ENCODE results near the gene DCAF6.

The DCAF6 gene

DNA sequence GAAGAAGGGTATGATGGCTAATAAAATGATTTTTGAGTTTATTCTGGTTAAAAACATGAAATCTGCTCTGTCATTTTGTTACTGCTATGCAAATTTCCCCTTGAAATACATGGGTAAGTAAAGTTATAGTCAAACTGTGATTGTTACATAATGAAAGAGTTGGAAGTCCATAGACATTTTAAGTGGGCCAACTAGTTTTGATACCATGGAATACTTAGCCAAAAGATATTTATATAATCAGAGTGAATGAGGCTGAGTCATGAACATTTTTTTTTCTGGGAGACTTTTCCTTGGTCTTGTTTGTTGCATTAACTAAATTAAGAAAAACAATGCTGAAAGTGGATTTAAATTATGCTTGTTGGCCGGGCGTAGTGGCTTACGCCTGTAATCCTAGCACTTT is 58.6 kb downstream of the DCAF6 start:
- TF ChIP-seq, protein P1, sequence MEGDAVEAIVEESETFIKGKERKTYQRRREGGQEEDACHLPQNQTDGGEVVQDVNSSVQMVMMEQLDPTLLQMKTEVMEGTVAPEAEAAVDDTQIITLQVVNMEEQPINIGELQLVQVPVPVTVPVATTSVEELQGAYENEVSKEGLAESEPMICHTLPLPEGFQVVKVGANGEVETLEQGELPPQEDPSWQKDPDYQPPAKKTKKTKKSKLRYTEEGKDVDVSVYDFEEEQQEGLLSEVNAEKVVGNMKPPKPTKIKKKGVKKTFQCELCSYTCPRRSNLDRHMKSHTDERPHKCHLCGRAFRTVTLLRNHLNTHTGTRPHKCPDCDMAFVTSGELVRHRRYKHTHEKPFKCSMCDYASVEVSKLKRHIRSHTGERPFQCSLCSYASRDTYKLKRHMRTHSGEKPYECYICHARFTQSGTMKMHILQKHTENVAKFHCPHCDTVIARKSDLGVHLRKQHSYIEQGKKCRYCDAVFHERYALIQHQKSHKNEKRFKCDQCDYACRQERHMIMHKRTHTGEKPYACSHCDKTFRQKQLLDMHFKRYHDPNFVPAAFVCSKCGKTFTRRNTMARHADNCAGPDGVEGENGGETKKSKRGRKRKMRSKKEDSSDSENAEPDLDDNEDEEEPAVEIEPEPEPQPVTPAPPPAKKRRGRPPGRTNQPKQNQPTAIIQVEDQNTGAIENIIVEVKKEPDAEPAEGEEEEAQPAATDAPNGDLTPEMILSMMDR (IDR thresholded peaks at IDR 0.05) = no peak
- no peak for TF ChIP-seq ZFX (IDR thresholded peaks at IDR 0.05; ENCODE audit: borderline replicate concordance)
- H3K27ac ChIP-seq = no peak overlapping the region

DNA sequence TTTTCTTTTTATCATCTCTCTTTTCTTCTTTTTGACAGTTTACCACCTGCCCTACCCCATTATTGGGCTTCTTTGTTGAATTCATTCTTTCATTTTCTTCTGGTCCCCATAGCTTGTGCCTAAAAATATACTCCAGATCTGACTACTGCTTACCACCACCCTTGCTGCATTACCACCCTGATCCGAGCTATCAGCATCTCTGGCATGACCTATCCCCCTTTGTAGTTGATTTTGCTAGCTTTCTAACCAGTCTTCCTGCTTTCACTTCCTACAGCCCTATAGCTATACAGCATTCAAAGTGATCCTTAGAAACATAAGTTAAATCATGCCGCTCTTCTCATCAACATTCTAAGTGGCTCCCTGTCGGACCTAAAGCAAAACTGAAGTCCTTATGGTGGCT is 59.8 kb downstream of the DCAF6 start:
- no peak overlapping the region for H3K27ac ChIP-seq
- TF ChIP-seq, protein P1 (IDR thresholded peaks at IDR 0.05) = no peak
- no peak for TF ChIP-seq ZFX (IDR thresholded peaks at IDR 0.05; ENCODE audit: borderline replicate concordance)

DNA sequence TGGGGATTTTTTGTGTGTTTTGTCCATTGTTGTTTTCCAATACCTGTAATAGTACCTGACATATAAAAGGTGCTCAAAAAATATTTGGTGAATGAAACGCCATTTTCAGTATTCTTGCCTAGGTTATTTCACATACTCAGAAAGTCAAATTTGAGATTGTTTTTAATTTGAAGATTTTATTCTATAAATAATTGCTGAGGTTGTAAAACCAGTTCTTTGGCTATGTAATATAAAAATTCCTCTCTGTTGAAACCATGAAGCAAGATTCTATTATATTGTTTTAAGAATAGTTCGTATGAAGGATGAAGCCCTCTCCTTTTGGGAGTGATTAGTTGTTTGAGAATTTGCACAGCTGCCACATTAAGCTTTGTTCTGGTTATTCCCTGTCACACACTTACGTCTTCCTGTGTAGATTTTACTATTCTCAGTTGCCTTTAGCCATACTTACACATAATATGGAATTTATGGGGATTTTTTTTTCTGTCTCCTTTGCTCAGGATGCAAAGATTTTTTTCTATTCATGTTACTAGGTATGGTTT is 60.6 kb downstream of the DCAF6 start:
- TF ChIP-seq ZFX (IDR thresholded peaks at IDR 0.05; ENCODE audit: borderline replicate concordance) = no peak
- TF ChIP-seq, protein P1 (IDR thresholded peaks at IDR 0.05) = no peak
- no peak overlapping the region for H3K27ac ChIP-seq

DNA sequence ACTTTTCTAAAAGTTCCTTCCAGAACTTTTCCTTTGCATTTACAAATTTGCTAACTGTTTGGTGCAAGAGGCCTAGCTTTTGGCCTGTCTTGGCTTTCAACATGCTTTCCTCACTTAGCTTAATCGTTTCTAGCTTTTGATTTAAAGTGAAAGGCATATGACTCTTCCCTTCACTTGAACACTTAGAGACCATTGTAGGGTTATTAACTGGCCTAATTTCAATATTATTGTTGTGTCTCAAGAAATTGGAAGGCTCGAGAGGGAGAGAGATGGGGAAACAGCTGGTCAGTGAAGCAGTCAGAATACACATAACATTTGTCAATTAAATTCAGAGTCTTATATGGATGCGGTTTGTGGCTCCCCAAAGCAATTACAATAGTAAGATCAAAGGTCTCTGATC is 63.4 kb downstream of the DCAF6 start:
- TF ChIP-seq ZFX (IDR thresholded peaks at IDR 0.05; ENCODE audit: borderline replicate concordance) = no peak
- TF ChIP-seq, protein P1 (IDR thresholded peaks at IDR 0.05) = no peak
- no peak overlapping the region for H3K27ac ChIP-seq

DNA sequence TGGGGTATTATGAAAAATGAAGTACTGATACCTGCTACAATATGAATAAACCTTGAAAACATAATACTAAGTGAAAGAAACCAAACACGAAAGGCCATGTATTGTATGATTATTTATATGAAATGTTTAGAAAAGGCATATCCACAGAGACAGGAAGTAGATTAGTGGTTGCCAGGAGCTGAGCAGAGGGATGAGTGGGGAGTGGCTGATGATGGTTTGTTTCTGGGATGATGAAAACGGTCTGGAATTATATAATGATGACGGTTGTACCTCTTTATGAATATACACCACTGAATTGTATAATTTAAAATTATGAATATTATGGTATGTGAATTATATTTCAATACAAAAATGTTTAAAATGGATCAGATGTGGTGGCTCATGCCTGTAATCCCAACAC is 64.2 kb downstream of the DCAF6 start:
- TF ChIP-seq, protein P1 (IDR thresholded peaks at IDR 0.05) = no peak
- TF ChIP-seq ZFX (IDR thresholded peaks at IDR 0.05; ENCODE audit: borderline replicate concordance) = no peak
- H3K27ac ChIP-seq = no peak overlapping the region

DNA sequence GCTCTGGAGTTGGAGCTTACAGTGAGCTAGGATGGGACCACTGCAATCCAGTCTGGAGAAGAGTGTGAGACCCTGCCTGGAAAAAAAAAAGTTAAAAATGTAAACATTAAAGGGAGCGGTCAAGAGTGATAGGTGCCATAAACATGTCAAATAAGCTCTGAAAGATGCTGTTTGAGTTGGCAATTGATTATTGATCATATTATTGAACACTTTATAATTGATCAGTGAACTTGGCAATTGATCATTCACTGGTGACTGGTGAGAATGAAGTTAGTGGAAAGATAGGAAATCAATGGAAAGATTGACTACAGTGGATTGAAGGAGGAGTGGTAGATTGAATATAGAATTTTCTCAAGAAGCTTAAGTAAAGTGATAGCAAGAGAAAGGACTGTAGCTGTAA is 64.7 kb downstream of the DCAF6 start:
- H3K27ac ChIP-seq = no peak overlapping the region
- TF ChIP-seq, protein P1 (IDR thresholded peaks at IDR 0.05) = no peak
- TF ChIP-seq ZFX (IDR thresholded peaks at IDR 0.05; ENCODE audit: borderline replicate concordance) = no peak

DNA sequence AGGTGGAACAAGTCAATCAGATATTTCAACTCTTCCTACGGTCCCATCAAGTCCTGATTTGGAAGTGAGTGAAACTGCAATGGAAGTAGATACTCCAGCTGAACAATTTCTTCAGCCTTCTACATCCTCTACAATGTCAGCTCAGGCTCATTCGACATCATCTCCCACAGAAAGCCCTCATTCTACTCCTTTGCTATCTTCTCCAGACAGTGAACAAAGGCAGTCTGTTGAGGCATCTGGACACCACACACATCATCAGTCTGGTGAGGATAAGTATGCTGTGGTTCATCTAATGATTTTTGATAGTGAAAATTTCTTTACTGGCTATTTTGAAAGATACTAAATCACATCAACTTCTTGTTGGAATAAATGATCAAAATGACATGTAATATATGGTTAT is 68.0 kb downstream of the DCAF6 start:
- H3K27ac ChIP-seq = no peak overlapping the region
- TF ChIP-seq, protein P1 (IDR thresholded peaks at IDR 0.05) = no peak
- no peak for TF ChIP-seq ZFX (IDR thresholded peaks at IDR 0.05; ENCODE audit: borderline replicate concordance)
